Ovary (tissue), 3 donors: ENCODE results near the gene RSRC2.

Experiments
- CTCF ChIP-seq, 3 donors: fragments of 450-650 bp in 2 of 3; fragments of 200-600 bp in 1 of 3; IDR thresholded peaks; one replicate each; pipeline versions ENCODE4 v1.5.1 to v1.8.0; 2016 to 2022; ENCODE audit warnings: antibody characterized with exemption in 3 of 3, mild to moderate bottlenecking in 1 of 3
- POLR2A ChIP-seq: fragments of 450-650 bp; IDR thresholded peaks from one replicate; pipeline ENCODE4 v1.6.1; 2017; ENCODE audit warnings: antibody characterized with exemption, mild to moderate bottlenecking, moderate library complexity
- donor health status: DM: no; HTN: no; CAD: no.

- TF ChIP-seq CTCF (IDR thresholded peaks at IDR 0.05) (no peak), POLR2A (no peak)
Observed at GRCh38 chr12:122538496-122538895, 11.8 kb upstream of the RSRC2 start.
